ENCODE data around the gene SMCP. TPM values are rescaled to one million over a fixed set of nuclear protein-coding genes. Genes with fewer than 3 reads are reported as not detected.

The SMCP gene
- total RNA-seq, 3 donors from 2014 or later (not counting 1 experiment from before 2014, with no cell fraction given): not detected

DNA sequence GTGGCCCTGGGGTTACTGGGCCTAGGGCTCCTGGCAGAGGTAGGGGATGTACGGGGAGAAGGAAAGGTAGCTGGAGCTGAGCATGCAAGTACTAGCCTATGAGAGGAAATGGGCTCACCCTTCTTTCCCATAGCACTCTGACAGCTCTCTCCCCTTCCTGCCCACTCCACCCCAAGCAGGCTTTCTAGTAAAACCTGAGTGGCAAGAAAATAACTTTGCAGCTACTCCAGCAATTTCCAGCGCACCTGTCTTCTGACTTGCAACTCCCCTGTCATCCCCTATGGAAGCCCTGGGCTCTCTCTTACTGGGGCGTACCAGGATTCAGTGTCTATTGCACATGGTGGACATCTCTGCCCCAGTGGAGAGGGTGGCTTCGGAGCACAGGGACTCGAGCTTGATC, 23.5 kb downstream of the SMCP start:
- H3K36me3 Mint-ChIP-seq: no peaks in the 10 kb centered on the region
- ATAC-seq: no peak

DNA sequence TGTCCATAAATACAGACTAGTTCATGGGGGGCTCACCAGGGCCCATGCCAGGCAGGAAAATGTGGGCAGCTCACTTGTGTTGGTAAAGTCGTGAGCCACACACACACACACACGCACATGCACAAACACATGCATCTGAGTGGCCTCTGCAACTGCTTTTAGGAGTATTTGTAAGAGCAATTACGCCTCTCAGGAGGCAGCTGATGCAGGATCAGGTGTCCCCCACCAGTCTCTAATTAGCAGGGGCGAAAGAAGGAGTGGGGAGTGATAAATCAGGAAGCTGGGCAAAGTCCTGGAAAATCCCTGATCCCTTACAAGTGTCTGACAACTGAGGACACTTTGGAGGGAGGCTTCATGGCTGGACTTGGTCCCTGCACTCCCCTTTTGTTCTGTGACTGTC, 24.5 kb downstream of the SMCP start:
- H3K4me3 Mint-ChIP-seq: no peak overlapping the region
- no peaks in the 10 kb centered on the region for H3K9me3 Mint-ChIP-seq
- no peak overlapping the region for H3K4me3 ChIP-seq (ENCODE audit: low read length)
- peaks cover 7 to 11% of the 10 kb centered on the region in 2 donors for H3K4me1 Mint-ChIP-seq
- peaks cover 5% of the 10 kb centered on the region for H3K4me1 ChIP-seq (ENCODE audit: control insufficient read depth, insufficient read depth, low read length)
- no peak overlapping the region for H3K27ac Mint-ChIP-seq
- H3K27me3 ChIP-seq (ENCODE audit: control insufficient read depth, insufficient read depth, low read length): no peaks in the 10 kb centered on the region
- no peak overlapping the region for H3K27ac ChIP-seq (ENCODE audit: low read length)
- H3K9me3 ChIP-seq (ENCODE audit: control insufficient read depth, insufficient read depth, low read length): no peaks in the 10 kb centered on the region
- DNase-seq: no peak
- WGBS (ENCODE audit: insufficient coverage): 83% methylated on average over 2 of the region's 4 CpGs
- H3K36me3 Mint-ChIP-seq: no peaks in the 10 kb centered on the region
- H3K27me3 Mint-ChIP-seq (ENCODE audit: low read depth in 2 of 2): peaks cover 14 to 20% of the 10 kb centered on the region in 2 donors
- H3K36me3 ChIP-seq (ENCODE audit: control insufficient read depth, insufficient read depth, low read length): no peaks in the 10 kb centered on the region
- no peak for ATAC-seq
- TF ChIP-seq, protein P1, sequence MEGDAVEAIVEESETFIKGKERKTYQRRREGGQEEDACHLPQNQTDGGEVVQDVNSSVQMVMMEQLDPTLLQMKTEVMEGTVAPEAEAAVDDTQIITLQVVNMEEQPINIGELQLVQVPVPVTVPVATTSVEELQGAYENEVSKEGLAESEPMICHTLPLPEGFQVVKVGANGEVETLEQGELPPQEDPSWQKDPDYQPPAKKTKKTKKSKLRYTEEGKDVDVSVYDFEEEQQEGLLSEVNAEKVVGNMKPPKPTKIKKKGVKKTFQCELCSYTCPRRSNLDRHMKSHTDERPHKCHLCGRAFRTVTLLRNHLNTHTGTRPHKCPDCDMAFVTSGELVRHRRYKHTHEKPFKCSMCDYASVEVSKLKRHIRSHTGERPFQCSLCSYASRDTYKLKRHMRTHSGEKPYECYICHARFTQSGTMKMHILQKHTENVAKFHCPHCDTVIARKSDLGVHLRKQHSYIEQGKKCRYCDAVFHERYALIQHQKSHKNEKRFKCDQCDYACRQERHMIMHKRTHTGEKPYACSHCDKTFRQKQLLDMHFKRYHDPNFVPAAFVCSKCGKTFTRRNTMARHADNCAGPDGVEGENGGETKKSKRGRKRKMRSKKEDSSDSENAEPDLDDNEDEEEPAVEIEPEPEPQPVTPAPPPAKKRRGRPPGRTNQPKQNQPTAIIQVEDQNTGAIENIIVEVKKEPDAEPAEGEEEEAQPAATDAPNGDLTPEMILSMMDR (IDR thresholded peaks at IDR 0.05): no peak
- intact Hi-C loops (cut with micrococcal nuclease): no loop called here

More for the DNA sequence above, 23.5 kb downstream of the SMCP start:
- H3K27me3 ChIP-seq (ENCODE audit: control insufficient read depth, insufficient read depth, low read length): no peaks in the 10 kb centered on the region
- Mint-ChIP-seq H3K4me3 (no peak overlapping the region), H3K27me3 (ENCODE audit: low read depth in 2 of 2) (peaks cover 16 to 24% of the 10 kb centered on the region in 2 donors), H3K9me3 (no peaks in the 10 kb centered on the region), H3K4me1 (peaks cover 5% of the 10 kb centered on the region in 2 donors), H3K27ac (no peak overlapping the region)
- TF ChIP-seq, protein P1 (IDR thresholded peaks at IDR 0.05): no peak
- WGBS (ENCODE audit: insufficient coverage): 73% methylated on average over 5 of the region's 5 CpGs
- no peak overlapping the region for H3K27ac ChIP-seq (ENCODE audit: low read length)
- no peaks in the 10 kb centered on the region for H3K9me3 ChIP-seq (ENCODE audit: control insufficient read depth, insufficient read depth, low read length)
- no peaks in the 10 kb centered on the region for H3K36me3 ChIP-seq (ENCODE audit: control insufficient read depth, insufficient read depth, low read length)
- intact Hi-C loops (cut with micrococcal nuclease): no loop called here
- no peak overlapping the region for H3K4me3 ChIP-seq (ENCODE audit: low read length)
- H3K4me1 ChIP-seq (ENCODE audit: control insufficient read depth, insufficient read depth, low read length): peaks cover 5% of the 10 kb centered on the region
- DNase-seq: no peak

DNA sequence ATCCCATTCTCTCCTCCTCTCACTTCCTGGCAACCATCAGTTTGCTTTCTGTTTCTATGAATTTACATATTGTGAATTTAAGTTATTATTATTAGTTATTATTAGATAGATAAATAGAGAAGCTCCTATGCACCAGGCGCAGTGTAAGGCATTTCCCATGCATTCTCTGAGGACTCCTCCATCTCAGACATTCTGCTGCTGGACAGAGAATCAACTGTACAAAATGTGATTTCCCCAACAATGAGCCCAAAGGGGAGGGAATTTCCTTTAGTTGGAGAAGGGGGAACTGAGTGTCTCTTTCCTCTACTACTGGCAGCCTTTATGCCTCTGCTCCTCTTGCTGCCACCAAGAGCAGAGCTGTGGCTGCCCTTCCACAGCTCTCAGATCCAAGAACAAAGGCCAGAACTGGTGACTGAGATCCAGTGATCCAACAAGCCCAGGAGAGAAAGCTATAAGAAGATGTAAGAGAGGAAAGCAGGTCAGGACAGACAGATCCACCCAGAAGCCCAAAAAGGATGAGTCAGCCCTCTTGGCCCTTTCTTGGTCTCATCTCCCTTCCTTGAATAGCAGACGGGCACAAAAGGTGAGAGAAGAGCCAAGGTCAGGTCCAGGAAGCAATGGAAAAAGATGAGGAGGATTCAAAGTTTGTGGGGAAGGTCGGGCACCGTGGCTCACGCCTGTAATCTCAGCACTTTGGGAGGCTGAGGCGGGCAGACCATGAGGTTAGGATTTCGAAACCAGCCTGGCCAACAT, 26.7 kb downstream of the SMCP start:
- ATAC-seq: no peak
- TF ChIP-seq, protein P1 (IDR thresholded peaks at IDR 0.05): no peak
- H3K4me1 Mint-ChIP-seq: peaks cover 7 to 14% of the 10 kb centered on the region in 2 donors
- Histone ChIP-seq H3K27ac (ENCODE audit: low read length) (no peak overlapping the region), H3K9me3 (ENCODE audit: control insufficient read depth, insufficient read depth, low read length) (no peaks in the 10 kb centered on the region), H3K4me3 (ENCODE audit: low read length) (no peak overlapping the region), H3K4me1 (ENCODE audit: control insufficient read depth, insufficient read depth, low read length) (peaks cover 8% of the 10 kb centered on the region), H3K27me3 (ENCODE audit: control insufficient read depth, insufficient read depth, low read length) (no peaks in the 10 kb centered on the region), H3K36me3 (ENCODE audit: control insufficient read depth, insufficient read depth, low read length) (no peaks in the 10 kb centered on the region)
- no peaks in the 10 kb centered on the region for H3K36me3 Mint-ChIP-seq
- H3K27me3 Mint-ChIP-seq (ENCODE audit: low read depth in 2 of 2): peaks cover 16 to 26% of the 10 kb centered on the region in 2 donors
- H3K9me3 Mint-ChIP-seq: peaks cover 0 to under 1% of the 10 kb centered on the region in 2 donors
- no peak overlapping the region for H3K27ac Mint-ChIP-seq
- intact Hi-C loops (cut with micrococcal nuclease): no loop called here
- no peak for DNase-seq
- 79% methylated on average over 6 of the region's 7 CpGs for WGBS (ENCODE audit: insufficient coverage)
- no peak overlapping the region for H3K4me3 Mint-ChIP-seq
